IMR-90 (cell line): ENCODE measurements around the gene CSHL1.

ENCODE experiments used
- CTCF ChIP-seq: conservative IDR thresholded peaks from 2 replicates; pipeline ENCODE4 v1.5.1; 2012; ENCODE audit warnings: mild to moderate bottlenecking, low read depth, low read length, improper control_type of control experiment
- MAFK ChIP-seq: IDR thresholded peaks from 2 replicates; pipeline ENCODE4 v1.6.1; 2012; ENCODE audit warnings: low read depth, low read length, improper control_type of control experiment
- MAZ ChIP-seq: IDR thresholded peaks from 2 replicates; pipeline ENCODE4 v1.6.1; 2012; ENCODE audit warnings: low read depth, mild to moderate bottlenecking, low read length, improper control_type of control experiment, moderate library complexity, borderline replicate concordance
- MXI1 ChIP-seq: IDR thresholded peaks from 2 replicates; pipeline ENCODE4 v1.6.1; 2012; ENCODE audit warnings: low read depth, mild to moderate bottlenecking, low read length, moderate library complexity, borderline replicate concordance
- RAD21 ChIP-seq: IDR thresholded peaks from 2 replicates; pipeline ENCODE4 v1.6.1; 2012; ENCODE audit warnings: low read length, improper control_type of control experiment
- RCOR1 ChIP-seq: IDR thresholded peaks from 2 replicates; pipeline ENCODE4 v1.6.1; 2012; ENCODE audit warnings: mild to moderate bottlenecking, low read length, improper control_type of control experiment; ENCODE audit not compliant: insufficient replicate concordance
- SMC3 ChIP-seq: fragments of 150-350 bp; IDR thresholded peaks from 2 replicates; pipeline ENCODE4 v1.6.1; 2016; ENCODE audit warnings: low read depth, mild to moderate bottlenecking, antibody characterized with exemption, low read length, moderate library complexity

GRCh38 chr17:63956296-63956920 is 45.4 kb upstream of the CSHL1 start:
- no peak for TF ChIP-seq MAFK
- TF ChIP-seq RCOR1 = peak; percentile 24
- TF ChIP-seq CTCF = no peak
- no peak for TF ChIP-seq SMC3
- TF ChIP-seq RAD21 = no peak
- no peak for TF ChIP-seq MAZ
- no peak for TF ChIP-seq MXI1
